Suprapubic skin (tissue), 4 donors: ENCODE results near the gene ZCCHC2. TPM values are rescaled to one million over a fixed set of nuclear protein-coding genes. Genes with fewer than 3 reads are reported as not detected.

Experiments used
- DNase-seq, 2 donors: peaks; one replicate each; pipeline ENCODE4 v3.0.0-alpha.2; 2019; ENCODE audit warnings: low spot score in 2 of 2
- H3K27ac ChIP-seq: fragments of 200-600 bp; sonication (generic); one replicate; pipeline ENCODE4 v1.5.1; 2019
- H3K27me3 ChIP-seq: fragments of 200-600 bp; sonication (generic); one replicate; pipeline ENCODE4 v1.5.1; 2019
- H3K36me3 ChIP-seq: fragments of 200-600 bp; sonication (generic); one replicate; pipeline ENCODE4 v1.5.1; 2019
- H3K4me1 ChIP-seq: fragments of 200-600 bp; sonication (generic); one replicate; pipeline ENCODE4 v1.5.1; 2019
- H3K4me3 ChIP-seq: fragments of 200-600 bp; sonication (generic); one replicate; pipeline ENCODE4 v1.5.1; 2019; ENCODE audit warnings: mild to moderate bottlenecking
- H3K9me3 ChIP-seq: fragments of 200-600 bp; sonication (generic); one replicate; pipeline ENCODE4 v1.5.1; 2019
- CTCF ChIP-seq, 2 donors: fragments of 200-600 bp in 1 of 2; fragments of 450-650 bp in 1 of 2; sonication (generic) in 1 of 2; IDR thresholded peaks; one replicate each; pipeline ENCODE4 v1.5.1; 2016 to 2019; ENCODE audit warnings: antibody characterized with exemption in 2 of 2, mild to moderate bottlenecking in 1 of 2, moderate library complexity in 1 of 2
- EP300 ChIP-seq: sonication (generic); formaldehyde crosslinking; IDR thresholded peaks from one replicate; pipeline ENCODE4 v1.6.1; 2017; ENCODE audit warnings: antibody characterized with exemption
- POLR2A ChIP-seq, 2 donors: fragments of 450-650 bp; IDR thresholded peaks; one replicate each; pipeline ENCODE4 v1.6.1; 2017; ENCODE audit warnings: antibody characterized with exemption in 2 of 2, mild to moderate bottlenecking in 2 of 2, moderate library complexity in 2 of 2
- POLR2AphosphoS5 ChIP-seq, 3 donors: sonication (generic); formaldehyde crosslinking; IDR thresholded peaks; one replicate each; pipeline ENCODE4 v1.6.1; 2017; ENCODE audit warnings: antibody characterized with exemption in 3 of 3
- WGBS: methylation state at CpG from one replicate; pipeline ENCODE4 v1.1.5; 2018; 5-methylcytosine and 5-hydroxymethylcytosine counted together
- total RNA-seq, 4 donors: library from RNA; depleted of rRNA; stranded (reverse); fragments of >200 nt; gene quantifications; one replicate each; pipeline ENCODE4 v1.1.0, GENCODE V29; 2016

Gene ZCCHC2
- total RNA-seq, 4 donors from 2014 or later: 22.7 to 43.5 (median 32.4) TPM

DNA sequence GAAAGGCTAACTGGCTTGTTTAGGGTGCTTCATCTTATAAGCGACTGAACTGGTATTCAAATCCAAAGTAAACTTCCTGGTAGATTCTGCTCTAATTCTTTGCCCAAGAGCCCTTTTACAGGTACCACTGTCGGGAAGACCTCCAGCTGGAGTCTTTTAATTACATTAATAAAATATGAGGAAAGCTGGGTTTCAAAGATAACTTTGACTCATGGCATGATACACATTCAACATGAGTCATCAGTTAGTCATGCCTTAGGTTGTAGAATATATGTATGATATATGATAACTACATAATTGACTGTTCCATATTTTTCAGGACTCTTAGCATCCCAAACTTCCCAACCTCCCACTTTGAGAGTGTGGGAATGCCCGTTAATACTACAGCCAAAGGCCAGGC lies 32.3 kb downstream of the ZCCHC2 start:
- Histone ChIP-seq H3K4me3 (no peak overlapping the region), H3K9me3 (no peaks in the 10 kb centered on the region), H3K27me3 (no peaks in the 10 kb centered on the region), H3K4me1 (no peaks in the 10 kb centered on the region), H3K36me3 (peaks cover 70% of the 10 kb centered on the region), H3K27ac (no peak overlapping the region)
- TF ChIP-seq POLR2AphosphoS5 (IDR thresholded peaks at IDR 0.05) (no peak), POLR2A (IDR thresholded peaks at IDR 0.05) (no peak), CTCF (IDR thresholded peaks at IDR 0.05) (no peak), EP300 (no peak)
- DNase-seq: no peak
- 77% methylated on average over 3 of the region's 3 CpGs for WGBS

- WGBS: 72% methylated on average over 4 of the region's 4 CpGs
- Histone ChIP-seq H3K27me3 (no peaks in the 10 kb centered on the region), H3K4me1 (no peaks in the 10 kb centered on the region), H3K27ac (no peak overlapping the region), H3K9me3 (no peaks in the 10 kb centered on the region), H3K36me3 (peaks cover 65% of the 10 kb centered on the region), H3K4me3 (no peak overlapping the region)
- DNase-seq: no peak
- TF ChIP-seq POLR2AphosphoS5 (IDR thresholded peaks at IDR 0.05) (no peak), POLR2A (IDR thresholded peaks at IDR 0.05) (no peak), CTCF (IDR thresholded peaks at IDR 0.05) (no peak), EP300 (no peak)
Measured at GRCh38 chr18:62556397-62556796, 33.6 kb downstream of the ZCCHC2 start.

GRCh38 chr18:62558015-62558663 lies 35.3 kb downstream of the ZCCHC2 start:
- H3K27me3 ChIP-seq: no peaks in the 10 kb centered on the region
- TF ChIP-seq CTCF (IDR thresholded peaks at IDR 0.05): no peak
- TF ChIP-seq POLR2A (IDR thresholded peaks at IDR 0.05): no peak
- no peak for TF ChIP-seq POLR2AphosphoS5 (IDR thresholded peaks at IDR 0.05)
- TF ChIP-seq EP300: no peak
- no peak for DNase-seq
- H3K9me3 ChIP-seq: no peaks in the 10 kb centered on the region
- H3K4me3 ChIP-seq: no peak overlapping the region
- WGBS: 86% methylated on average over 6 of the region's 6 CpGs
- H3K4me1 ChIP-seq: no peaks in the 10 kb centered on the region
- H3K36me3 ChIP-seq: peaks cover 67% of the 10 kb centered on the region
- H3K27ac ChIP-seq: no peak overlapping the region

DNA sequence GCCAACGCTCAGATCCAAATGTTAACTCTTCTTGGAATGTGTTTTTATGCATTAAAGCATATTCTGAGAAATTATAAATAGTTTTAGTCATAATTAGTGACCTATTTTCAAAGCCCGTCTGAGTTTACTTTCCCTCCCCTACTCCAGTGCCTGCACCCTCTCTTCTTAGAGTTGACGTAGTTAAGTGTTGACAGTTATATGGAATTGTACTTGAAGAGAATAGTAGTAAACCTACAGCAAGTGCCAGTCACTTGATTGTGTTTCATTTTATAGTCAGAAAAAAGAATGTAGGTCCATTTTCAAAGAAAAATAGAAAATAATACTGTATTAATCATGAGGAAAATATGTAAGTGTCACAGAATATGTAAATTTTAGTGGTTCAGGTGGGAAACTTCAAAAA lies 41.2 kb downstream of the ZCCHC2 start:
- H3K4me3 ChIP-seq: no peak overlapping the region
- no peak overlapping the region for H3K27ac ChIP-seq
- no peaks in the 10 kb centered on the region for H3K27me3 ChIP-seq
- no peaks in the 10 kb centered on the region for H3K9me3 ChIP-seq
- no peaks in the 10 kb centered on the region for H3K4me1 ChIP-seq
- peaks cover 62% of the 10 kb centered on the region for H3K36me3 ChIP-seq
- DNase-seq: no peak
- TF ChIP-seq CTCF (IDR thresholded peaks at IDR 0.05) (no peak), EP300 (no peak), POLR2A (IDR thresholded peaks at IDR 0.05) (no peak), POLR2AphosphoS5 (IDR thresholded peaks at IDR 0.05) (no peak)
- WGBS: 92% methylated on average over 3 of the region's 3 CpGs

- H3K27me3 ChIP-seq: no peaks in the 10 kb centered on the region
- H3K4me1 ChIP-seq: no peaks in the 10 kb centered on the region
- peaks cover 65% of the 10 kb centered on the region for H3K36me3 ChIP-seq
- no peak overlapping the region for H3K4me3 ChIP-seq
- 53% methylated on average over 5 of the region's 5 CpGs for WGBS
- no peak for TF ChIP-seq POLR2AphosphoS5 (IDR thresholded peaks at IDR 0.05)
- peak in 1 of 2 donors; percentile 16 for TF ChIP-seq CTCF (IDR thresholded peaks at IDR 0.05)
- no peak for TF ChIP-seq EP300
- no peak for TF ChIP-seq POLR2A (IDR thresholded peaks at IDR 0.05)
- no peaks in the 10 kb centered on the region for H3K9me3 ChIP-seq
- no peak overlapping the region for H3K27ac ChIP-seq
- no peak for DNase-seq
Measured at GRCh38 chr18:62566199-62566598, 43.4 kb downstream of the ZCCHC2 start.
